GM19240 (cell line): ENCODE results near the gene COPE.

ENCODE experiments used
- DNase-seq: peaks from one replicate; pipeline ENCODE4 v3.0.0; 2011; ENCODE audit warnings: low spot score; ENCODE audit not compliant: insufficient read length

Gene COPE

DNA sequence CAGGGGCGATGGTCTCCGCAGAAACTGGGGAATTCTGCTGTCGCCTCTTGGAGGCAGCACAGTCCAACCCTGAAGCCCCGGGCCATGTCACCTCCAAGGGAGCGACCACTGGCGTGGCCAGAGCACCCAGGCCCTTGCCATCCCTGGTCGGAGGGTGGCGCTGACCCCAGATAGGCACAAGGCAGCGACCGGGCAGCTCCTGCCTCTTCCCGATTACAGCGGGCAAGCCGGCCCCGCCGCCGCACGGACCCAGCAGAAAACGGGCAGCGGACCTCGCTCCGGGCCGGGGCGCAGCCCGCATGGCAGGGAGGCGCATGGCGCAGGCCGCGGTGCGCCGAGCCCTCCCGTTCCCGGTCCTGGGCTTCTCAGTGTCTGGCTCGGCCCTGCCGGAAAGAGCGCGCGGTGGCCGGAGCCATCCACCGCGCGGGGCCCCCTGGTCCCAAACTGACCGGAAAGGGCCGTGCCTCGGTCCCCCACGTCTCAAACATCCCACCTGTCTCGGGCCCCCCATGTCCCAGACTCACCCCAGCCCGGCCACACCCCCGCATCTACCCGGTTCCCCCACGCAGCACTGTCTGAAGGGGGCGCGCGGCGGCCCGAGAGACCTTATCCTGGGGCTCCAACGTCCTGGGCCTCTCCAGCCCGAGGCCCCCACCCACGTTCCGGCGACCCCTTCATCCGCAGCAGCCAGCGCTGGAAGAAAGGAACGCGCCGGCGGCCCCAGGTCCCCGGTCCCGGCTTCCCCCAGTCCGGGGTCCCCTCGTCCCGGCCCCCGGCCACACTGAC lies 24.0 kb downstream of the COPE start:
- no peak for DNase-seq

- DNase-seq: no peak
These were observed 24.7 kb downstream of the COPE start for GRCh38 chr19:18894254-18895037.

DNA sequence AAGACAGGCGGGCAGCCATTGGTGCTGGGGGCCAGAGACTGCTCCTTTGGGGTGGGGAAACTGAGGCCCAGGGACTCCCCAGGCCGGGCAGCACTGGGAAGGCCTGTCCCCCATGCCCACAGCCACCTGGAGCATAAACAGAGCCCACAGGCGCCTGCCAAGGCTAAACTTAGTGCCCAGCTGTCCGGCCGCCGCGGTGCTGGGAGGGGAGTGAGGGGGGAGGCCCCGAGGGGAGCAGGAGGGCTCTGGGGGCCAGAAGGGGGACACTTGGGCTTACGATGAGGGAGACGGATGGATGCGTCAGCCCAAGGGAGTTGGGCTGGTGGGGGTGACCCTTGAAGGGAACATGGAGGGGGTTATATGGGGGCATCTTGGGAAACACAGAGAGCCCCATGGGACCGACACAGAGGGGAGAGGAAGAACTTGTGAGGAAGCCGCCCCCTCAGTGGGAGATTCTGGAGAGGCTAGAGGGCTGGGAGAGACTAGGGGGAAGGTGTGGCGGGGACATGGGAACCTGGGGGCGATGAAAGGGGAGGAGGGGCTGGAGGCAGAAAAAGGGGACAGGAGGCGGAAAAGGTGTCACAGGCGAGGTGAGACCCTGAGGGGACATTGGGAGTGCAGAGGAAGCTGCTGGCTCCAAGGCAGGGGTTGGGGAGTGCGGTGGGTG lies 25.5 kb downstream of the COPE start:
- DNase-seq: no peak

DNA sequence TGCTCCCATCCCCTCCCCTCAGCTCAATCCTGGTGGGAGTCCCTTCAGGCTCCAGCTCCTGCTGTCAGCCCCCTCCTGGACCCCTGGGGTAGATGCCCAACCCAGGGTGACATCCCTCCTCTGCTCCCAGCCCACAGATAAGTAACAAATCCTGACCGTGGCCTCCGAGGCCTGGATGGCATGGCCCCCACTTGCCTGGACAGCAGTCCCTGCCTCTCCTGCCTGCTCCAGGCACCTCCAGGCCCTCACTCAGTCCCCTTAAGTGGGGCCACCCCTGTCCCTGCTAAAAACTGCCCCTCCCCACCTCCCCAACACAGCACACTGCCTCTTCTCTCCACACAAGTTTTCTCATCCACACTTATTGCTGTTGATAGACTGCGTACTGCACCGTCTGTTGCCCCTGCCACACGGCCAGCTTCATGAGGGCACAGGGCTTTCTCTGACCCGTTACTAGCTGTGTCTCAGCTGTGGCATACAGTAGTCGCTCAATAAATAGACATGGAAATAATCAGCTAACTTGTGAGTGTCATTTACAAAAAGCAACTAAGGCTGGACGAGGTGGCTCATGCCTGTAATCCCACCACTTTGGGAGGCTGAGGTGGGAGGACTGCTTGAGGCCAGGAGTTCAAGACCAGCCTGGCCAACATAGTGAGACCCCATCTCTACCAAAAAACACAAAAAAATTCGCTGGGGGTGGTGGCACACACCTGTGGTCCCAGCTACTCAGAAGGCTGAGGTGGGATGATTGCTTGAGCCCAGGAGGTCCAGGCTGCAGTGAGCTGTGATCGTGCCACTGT lies 29.0 kb downstream of the COPE start:
- no peak for DNase-seq

DNA sequence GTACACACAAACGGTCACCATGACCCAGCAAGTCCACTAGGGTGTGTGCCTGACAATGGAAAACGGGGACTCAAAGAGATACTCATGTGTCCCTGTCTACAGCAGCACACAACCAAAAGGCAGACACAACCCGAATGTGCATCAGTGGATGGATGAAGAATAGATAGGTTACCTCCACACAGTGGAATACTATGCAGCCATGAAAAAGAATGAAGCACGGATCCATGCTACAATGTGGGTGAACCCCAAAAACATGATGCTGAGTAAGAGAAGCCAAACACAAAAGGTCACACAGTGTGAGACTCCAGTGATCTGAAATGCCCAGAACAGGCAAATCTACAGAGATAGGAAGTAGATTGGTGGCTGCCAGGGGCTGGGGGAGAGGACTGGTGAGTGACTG lies 32.2 kb downstream of the COPE start:
- DNase-seq: no peak

DNA sequence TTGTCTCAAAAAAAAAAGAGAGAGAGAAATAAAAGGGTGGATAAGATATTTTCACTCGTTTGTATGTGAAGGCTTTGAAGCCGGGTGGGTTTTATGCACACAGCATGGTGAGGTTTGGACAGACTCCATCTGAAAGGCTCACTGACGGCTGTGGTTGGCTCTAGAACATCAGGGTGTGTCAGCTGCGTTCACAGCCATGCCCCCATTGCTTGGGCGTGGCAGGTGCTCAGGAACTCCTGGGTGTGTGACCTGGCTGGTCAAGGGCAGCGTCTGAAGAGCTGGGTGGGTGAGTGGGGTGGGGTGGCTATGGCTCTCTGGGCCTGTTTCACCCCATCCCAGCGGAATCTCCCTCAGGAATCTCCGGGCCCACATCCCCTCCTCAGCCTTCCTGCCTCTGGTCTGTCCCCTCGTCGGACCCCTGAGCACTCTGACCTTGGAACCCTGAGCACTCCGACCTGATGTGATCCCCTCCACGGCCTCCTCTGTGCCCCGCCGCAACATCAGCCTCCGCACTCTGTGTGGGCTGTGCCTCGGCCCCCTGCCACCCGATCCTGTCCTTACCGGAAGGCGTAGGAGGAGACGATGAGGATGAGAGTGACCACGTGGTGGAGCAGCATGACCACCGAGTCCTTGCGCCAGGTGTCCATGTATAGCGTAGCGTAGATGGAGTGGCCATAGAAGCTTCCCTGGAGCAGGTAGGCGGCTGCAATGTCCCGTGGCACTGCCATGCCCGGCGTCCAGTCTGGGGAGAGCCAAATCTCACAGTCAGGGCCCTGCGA lies 35.5 kb downstream of the COPE start:
- no peak for DNase-seq

GRCh38 chr19:18881491-18881890 lies 37.7 kb downstream of the COPE start:
- no peak for DNase-seq

DNA sequence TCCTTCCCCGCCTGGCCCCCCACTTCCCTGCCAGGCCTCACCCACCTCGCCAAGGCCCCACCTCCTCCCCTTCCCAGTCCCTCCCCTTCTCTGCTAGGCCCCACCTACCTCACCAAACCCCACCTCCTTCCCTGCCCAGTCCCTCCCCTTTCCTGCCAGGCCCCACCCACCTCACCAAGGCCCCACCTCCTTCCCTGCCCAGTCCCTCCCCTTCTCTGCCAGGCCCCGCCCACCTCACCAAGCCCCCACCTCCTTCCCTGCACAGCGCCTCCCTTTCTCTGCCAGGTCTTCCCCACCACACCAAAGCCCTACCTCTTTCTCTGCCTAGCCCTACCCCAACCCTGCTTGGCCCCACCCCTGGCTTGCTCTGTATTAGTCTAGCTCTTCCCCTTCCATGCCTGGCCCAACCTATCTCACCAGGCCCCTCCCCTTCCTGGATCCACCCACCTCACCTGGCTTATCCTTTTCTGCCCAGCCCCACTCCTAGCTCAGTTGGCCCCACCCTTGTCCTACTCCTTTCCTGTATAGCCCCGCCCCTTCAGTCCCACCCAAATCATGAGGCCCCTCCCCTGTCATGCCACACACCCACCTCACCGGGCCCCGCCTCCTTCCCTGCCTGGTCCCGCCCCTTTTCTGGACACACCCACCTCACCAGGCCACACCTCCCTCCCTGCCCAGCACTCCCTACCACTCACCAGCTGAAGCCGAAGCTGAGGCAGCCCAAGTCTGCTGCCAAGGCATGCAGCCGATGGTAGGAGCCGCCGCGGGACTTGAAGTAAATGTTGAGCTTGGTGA lies 39.4 kb downstream of the COPE start:
- DNase-seq: no peak

GRCh38 chr19:18878858-18879578 lies 40.2 kb downstream of the COPE start:
- DNase-seq: no peak

DNA sequence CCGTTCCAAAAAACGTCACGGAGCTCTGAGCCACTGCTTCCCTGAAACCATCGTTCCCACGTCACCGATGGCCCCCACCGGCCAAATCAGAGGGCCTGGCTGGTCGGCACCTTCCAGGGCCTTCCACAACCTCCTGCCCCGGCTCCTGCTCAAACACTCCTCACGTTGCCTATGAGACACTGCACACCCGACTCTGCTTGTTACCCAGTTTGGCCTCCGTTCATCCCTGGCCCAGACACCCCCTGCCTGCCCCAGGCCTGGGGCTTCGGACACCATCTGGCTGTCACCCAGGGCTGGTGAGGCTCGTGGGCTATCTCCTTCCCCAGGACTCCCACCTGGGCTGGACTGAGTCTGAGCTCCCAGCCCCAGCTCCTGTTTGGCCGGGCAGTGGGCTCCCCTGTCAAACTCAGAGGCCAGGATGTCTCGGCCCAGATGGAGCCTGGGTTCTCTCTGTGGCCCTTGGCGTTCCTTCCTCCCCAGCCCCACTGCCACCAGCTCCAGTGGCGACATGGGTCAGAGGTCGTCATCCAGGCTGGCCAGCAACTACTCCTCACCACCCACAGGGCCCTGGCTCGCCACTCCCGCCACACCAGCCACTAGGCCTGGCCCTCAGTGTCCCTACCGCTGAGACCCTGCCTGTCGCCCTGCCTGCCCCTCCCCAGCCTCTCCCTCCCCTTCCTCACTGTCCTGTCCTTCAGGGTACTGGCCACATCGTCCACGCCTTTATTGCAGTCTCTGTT lies 41.0 kb downstream of the COPE start:
- DNase-seq: no peak

DNA sequence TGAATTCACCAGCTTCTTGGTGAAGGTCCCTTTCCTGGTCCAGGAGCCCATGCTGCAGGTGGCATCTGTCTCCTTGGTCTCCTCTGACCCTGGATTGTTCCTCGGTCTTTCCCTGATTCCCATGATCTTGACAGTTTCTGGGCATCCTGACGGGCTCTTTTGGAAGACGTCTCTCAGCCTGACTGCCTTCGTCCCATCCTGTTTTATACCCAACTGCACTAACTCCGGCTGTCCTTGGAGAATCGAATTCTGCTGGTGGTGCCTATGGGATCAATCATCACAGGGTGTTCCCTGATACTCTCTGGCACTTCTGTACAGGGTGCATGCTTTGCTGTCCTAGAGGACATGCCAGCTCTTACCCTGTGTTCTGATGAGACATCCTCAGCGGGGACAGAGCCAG lies 42.3 kb downstream of the COPE start:
- DNase-seq: no peak

GRCh38 chr19:18875726-18876125 lies 43.5 kb downstream of the COPE start:
- DNase-seq: no peak

DNA sequence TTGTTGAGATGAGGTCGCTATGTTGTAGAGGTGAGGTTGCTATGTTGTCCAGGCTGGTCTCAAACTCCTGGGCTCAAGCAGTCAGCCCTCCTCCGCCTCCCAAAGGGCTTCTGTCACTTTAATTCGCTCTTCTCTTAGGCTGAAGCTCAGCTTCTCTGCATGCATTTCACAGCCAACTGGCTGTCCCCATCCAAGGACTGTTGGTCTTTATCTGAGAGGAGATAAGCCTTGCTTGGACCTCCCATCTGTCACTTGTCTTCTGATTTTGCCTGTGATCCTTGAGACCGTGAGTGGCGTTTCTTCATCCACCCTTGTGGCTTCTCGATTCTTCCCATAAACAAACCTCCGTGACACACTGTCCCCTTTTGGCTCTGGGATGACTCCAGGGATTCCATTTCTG lies 47.6 kb downstream of the COPE start:
- DNase-seq: no peak

DNA sequence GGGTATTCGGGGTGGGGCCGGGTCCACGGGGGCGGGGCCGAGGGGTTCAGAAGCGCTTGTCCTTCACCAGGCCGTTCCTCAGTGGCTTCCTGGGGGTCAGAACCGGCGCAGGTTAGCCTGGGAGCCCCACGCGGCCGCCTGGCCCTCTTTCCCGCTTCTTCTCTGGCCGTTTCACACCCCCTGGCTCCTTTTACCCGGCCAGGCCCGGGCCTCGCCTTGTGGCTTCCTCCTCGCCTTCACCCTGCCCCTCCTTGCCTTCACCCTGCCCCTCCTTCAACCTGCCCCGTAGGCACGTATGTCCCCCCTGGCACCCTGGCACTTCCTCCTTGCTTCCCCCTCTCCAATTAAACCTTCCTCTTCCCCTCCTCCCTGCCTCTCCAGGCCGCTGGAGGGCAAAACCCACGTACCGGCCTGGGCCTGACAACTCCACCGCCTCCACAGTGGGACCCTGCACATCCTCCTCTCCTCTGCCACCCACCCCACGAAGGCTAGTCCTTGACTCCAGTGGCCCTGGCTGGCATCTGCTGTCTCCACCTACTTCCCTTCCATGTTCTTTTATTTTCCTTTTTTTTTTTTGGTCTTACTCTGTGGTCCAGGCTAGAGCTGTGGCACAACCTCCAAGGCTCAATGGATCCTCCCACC lies 48.5 kb downstream of the COPE start:
- DNase-seq: no peak

GRCh38 chr19:18869781-18870530 lies 49.2 kb downstream of the COPE start:
- no peak for DNase-seq

GRCh38 chr19:18869023-18869618 lies 50.1 kb downstream of the COPE start:
- no peak for DNase-seq
